IMR-90 (cell line): ENCODE measurements around the gene CD46. TPM values are rescaled to one million over a fixed set of nuclear protein-coding genes. Genes with fewer than 3 reads are reported as not detected.

Experiments used
- ATAC-seq: fragments of 200-7000 bp; cut with Tn5 transposase; 2 replicates; pipeline ENCODE4 v1.9.1; 2020; ENCODE audit warnings: low read depth, mild to moderate bottlenecking, moderate library complexity
- BruUV-seq: library from RNA; stranded (reverse); fragments of 400-500 nt; replicated peaks from 2 replicates; lab custom pipeline; 2021; lab: Mats Ljungman, UMichigan
- CTCF ChIA-PET: fragments of 300-600 bp; formaldehyde crosslinking; extraction: SDS; loops from one replicate; lab custom pipeline; 2021; ENCODE audit warnings: antibody characterized with exemption; lab: Yijun Ruan, JAX
- POLR2A ChIA-PET: fragments of 300-600 bp; sonication (Branson Sonifier 250); formaldehyde crosslinking; loops from one replicate; lab custom pipeline; 2022; ENCODE audit warnings: antibody characterized with exemption; ENCODE audit not compliant: unreplicated experiment; lab: Charles Lee
- DNase-seq: peaks from one replicate; pipeline ENCODE4 v3.0.0; 2013
- H2AFZ ChIP-seq: replicated peaks from 2 replicates; pipeline ENCODE3; 2013; ENCODE audit warnings: low read length, mild to moderate bottlenecking; ENCODE audit not compliant: poor library complexity
- H2AK5ac ChIP-seq: 2 replicates; pipeline ENCODE4 v1.6.1; 2013; ENCODE audit warnings: low read depth, low read length, inconsistent platforms
- H2AK9ac ChIP-seq: replicated peaks from 2 replicates; pipeline ENCODE3; 2013; ENCODE audit warnings: mild to moderate bottlenecking, low read depth, low read length, moderate library complexity; ENCODE audit not compliant: poor library complexity
- H2BK120ac ChIP-seq: 2 replicates; pipeline ENCODE4 v1.6.1; 2013; ENCODE audit warnings: low read depth, low read length, inconsistent platforms
- H2BK15ac ChIP-seq: 3 replicates; pipeline ENCODE4 v1.6.1; 2013; ENCODE audit warnings: low read depth, low read length, inconsistent platforms
- H2BK20ac ChIP-seq: 2 replicates; pipeline ENCODE4 v1.6.1; 2013; ENCODE audit warnings: low read depth, mild to moderate bottlenecking, inconsistent platforms, low read length, moderate library complexity
- H2BK5ac ChIP-seq: 2 replicates; pipeline ENCODE4 v1.6.1; 2013; ENCODE audit warnings: mild to moderate bottlenecking, low read depth, low read length, inconsistent platforms; ENCODE audit not compliant: poor library complexity, severe bottlenecking
- H3K14ac ChIP-seq: replicated peaks from 2 replicates; pipeline ENCODE4 v1.6.1; 2013; ENCODE audit warnings: low read depth, low read length, inconsistent platforms
- H3K18ac ChIP-seq: 2 replicates; pipeline ENCODE4 v1.6.1; 2013; ENCODE audit warnings: low read depth, low read length, control low read depth
- H3K23ac ChIP-seq: 2 replicates; pipeline ENCODE4 v1.6.1; 2013; ENCODE audit warnings: low read depth, low read length, inconsistent platforms
- H3K27ac ChIP-seq: 2 replicates; pipeline ENCODE4 v1.5.1; 2013; ENCODE audit warnings: mild to moderate bottlenecking, control low read depth, low read length; ENCODE audit not compliant: insufficient read depth
- H3K27me3 ChIP-seq: 2 replicates; pipeline ENCODE4 v1.6.1; 2013; ENCODE audit warnings: low read length; ENCODE audit not compliant: control insufficient read depth, insufficient read depth
- H3K36me3 ChIP-seq: 2 replicates; pipeline ENCODE4 v1.6.1; 2013; ENCODE audit warnings: low read length, mixed read lengths; ENCODE audit not compliant: control insufficient read depth, insufficient read depth
- H3K4ac ChIP-seq: 2 replicates; pipeline ENCODE4 v1.6.1; 2013; ENCODE audit warnings: low read depth, low read length, inconsistent platforms
- H3K4me1 ChIP-seq: 2 replicates; pipeline ENCODE4 v1.6.1; 2013; ENCODE audit warnings: low read length, mixed read lengths; ENCODE audit not compliant: control insufficient read depth, insufficient read depth
- H3K4me2 ChIP-seq: 2 replicates; pipeline ENCODE4 v1.6.1; 2013; ENCODE audit warnings: low read depth, mild to moderate bottlenecking, control low read depth, low read length, moderate library complexity
- H3K4me3 ChIP-seq: 2 replicates; pipeline ENCODE4 v1.5.1; 2013; ENCODE audit warnings: low read depth, mild to moderate bottlenecking, control low read depth, low read length, moderate library complexity; ENCODE audit not compliant: insufficient read depth
- H3K56ac ChIP-seq: 2 replicates; pipeline ENCODE4 v1.6.1; 2013; ENCODE audit warnings: low read length, inconsistent platforms; ENCODE audit not compliant: insufficient read depth; ENCODE audit errors: extremely low read depth
- H3K79me1 ChIP-seq, 2 experiments: 2 replicates each; pipeline ENCODE4 v1.6.1; 2013; ENCODE audit warnings: low read length in 2 of 2, inconsistent platforms in 1 of 2, low read depth in 1 of 2
- H3K9ac ChIP-seq: 2 replicates; pipeline ENCODE4 v1.6.1; 2013; ENCODE audit warnings: low read depth, low read length, control low read depth
- H3K9me1 ChIP-seq: 2 replicates; pipeline ENCODE4 v1.6.1; 2013; ENCODE audit warnings: low read length, inconsistent platforms; ENCODE audit not compliant: insufficient read depth
- H3K9me3 ChIP-seq: 2 replicates; pipeline ENCODE4 v1.6.1; 2013; ENCODE audit warnings: low read length; ENCODE audit not compliant: control insufficient read depth, insufficient read depth
- H4K20me1 ChIP-seq: 2 replicates; pipeline ENCODE4 v1.6.1; 2013; ENCODE audit warnings: low read length, inconsistent platforms; ENCODE audit not compliant: insufficient read depth
- H4K5ac ChIP-seq: 2 replicates; pipeline ENCODE4 v1.6.1; 2013; ENCODE audit warnings: mild to moderate bottlenecking, low read depth, low read length, control low read depth
- H4K8ac ChIP-seq, 2 experiments: 2 replicates each; pipeline ENCODE4 v1.6.1; 2013; ENCODE audit warnings: low read depth in 2 of 2, low read length in 2 of 2, control low read depth in 1 of 2, inconsistent platforms in 1 of 2
- H4K91ac ChIP-seq: 2 replicates; pipeline ENCODE4 v1.6.1; 2013; ENCODE audit warnings: low read depth, low read length, inconsistent platforms; ENCODE audit not compliant: insufficient read depth
- BHLHE40 ChIP-seq: fragments of 150-350 bp; IDR thresholded peaks from 2 replicates; pipeline ENCODE4 v1.6.1; 2016; ENCODE audit warnings: mild to moderate bottlenecking, low read depth, low read length
- CEBPB ChIP-seq: IDR thresholded peaks from 2 replicates; pipeline ENCODE4 v1.6.1; 2012; ENCODE audit warnings: low read depth, low read length, improper control_type of control experiment
- FOS ChIP-seq: fragments of 150-350 bp; IDR thresholded peaks from 2 replicates; pipeline ENCODE4 v1.6.1; 2016; ENCODE audit warnings: low read depth, low read length
- MAFK ChIP-seq: IDR thresholded peaks from 2 replicates; pipeline ENCODE4 v1.6.1; 2012; ENCODE audit warnings: low read depth, low read length, improper control_type of control experiment
- MAZ ChIP-seq: IDR thresholded peaks from 2 replicates; pipeline ENCODE4 v1.6.1; 2012; ENCODE audit warnings: low read depth, mild to moderate bottlenecking, low read length, improper control_type of control experiment, moderate library complexity, borderline replicate concordance
- POLR2A ChIP-seq: IDR thresholded peaks from 2 replicates; pipeline ENCODE4 v1.6.1; 2012; ENCODE audit warnings: mild to moderate bottlenecking, low read depth, low read length
- USF2 ChIP-seq: fragments of 150-350 bp; IDR thresholded peaks from 2 replicates; pipeline ENCODE4 v1.6.1; 2017; ENCODE audit warnings: mild to moderate bottlenecking, antibody characterized with exemption, low read length, low read depth
- WGBS, 2 experiments: methylation state at CpG; one replicate each; pipeline versions ENCODE4 v1.1.5 to v1.1.7; 2013; ENCODE audit warnings: missing lambda C conversion rate in 2 of 2; ENCODE audit not compliant: insufficient read length in 1 of 2; ENCODE audit errors: extremely low coverage in 2 of 2; 5-methylcytosine and 5-hydroxymethylcytosine counted together
- dilution Hi-C: fragments of 300-500 bp; cut with HindIII; formaldehyde crosslinking; loops from one replicate; pipeline ENCODE4 v1.14.3; 2018; ENCODE audit warnings: low sequenced_read_pairs; ENCODE audit not compliant: unreplicated experiment
- in situ Hi-C: fragments of 300-500 bp; cut with MboI; formaldehyde crosslinking; loops from 3 replicates; pipeline ENCODE4 v1.14.3; 2019; ENCODE audit warnings: low sequenced_read_pairs, inconsistent platforms, mixed read lengths
- intact Hi-C: fragments of 100-400 bp; cut with micrococcal nuclease; formaldehyde crosslinking; loops from 2 replicates; pipeline ENCODE4 v1.10.0; 2022
- polyA plus RNA-seq, 3 experiments: library from polyadenylated mRNA; depleted of rRNA; stranded (reverse); fragments of >200 nt; gene quantifications; 2 replicates each; pipeline ENCODE4 v1.2.3, GENCODE V29; 2012; ENCODE audit warnings: low replicate concordance in 1 of 3
- total RNA-seq: library from RNA; depleted of rRNA; stranded (reverse); fragments of >200 nt; gene quantifications from 2 replicates; pipeline ENCODE4 v1.2.3, GENCODE V29; 2012

Gene CD46
- total and polyA plus RNA-seq, 2 of the 4 experiments (the other 2 are of a cell fraction) = 37.1 to 82.0 TPM

- no peak overlapping the region for H4K91ac ChIP-seq
- no peak overlapping the region for H2BK5ac ChIP-seq
- no peak overlapping the region for H3K9ac ChIP-seq
- H3K4me3 ChIP-seq = no peak overlapping the region
- H3K4me1 ChIP-seq = no peaks in the 10 kb centered on the region; the same call in 1 of the 2 replicates
- peaks cover 3 to 21% of the 10 kb centered on the region in 2 experiments; a peak in 2 of 4 replicates for H3K79me1 ChIP-seq
- H3K36me3 ChIP-seq = no peaks in the 10 kb centered on the region
- H3K27me3 ChIP-seq = no peaks in the 10 kb centered on the region
- H3K18ac ChIP-seq = no peak overlapping the region
- no peak overlapping the region for H4K8ac ChIP-seq
- TF ChIP-seq FOS (no peak), MAZ (no peak), BHLHE40 (no peak), POLR2A (no peak), MAFK (no peak), CEBPB (no peak), USF2 (no peak)
- H2AK9ac ChIP-seq = no peak overlapping the region
- H3K14ac ChIP-seq = no peak overlapping the region
- BruUV-seq = no TSS peak
- H3K9me3 ChIP-seq = no peaks in the 10 kb centered on the region
- no peak overlapping the region for H3K27ac ChIP-seq
- peaks cover 4% of the 10 kb centered on the region for H3K9me1 ChIP-seq
- no peak overlapping the region for H2BK20ac ChIP-seq
- intact Hi-C loops (no loop called here), in situ Hi-C loops (no loop called here), dilution Hi-C loops (no loop called here)
- ATAC-seq (peak; percentile 64), DNase-seq (no peak)
- peak overlapping the region; percentile 2 for H2AFZ ChIP-seq
- H4K5ac ChIP-seq = no peak overlapping the region
- H2AK5ac ChIP-seq = no peak overlapping the region
- H4K20me1 ChIP-seq = no peaks in the 10 kb centered on the region
- no peak overlapping the region for H3K56ac ChIP-seq
- H3K4ac ChIP-seq = no peak overlapping the region
- 80% methylated on average over 1 of the region's 2 CpGs; no CpG with 5 or more reads in 1 of the 2 experiments for WGBS, 2 experiments
- ChIA-PET CTCF (interaction anchor here (1.0 to 1.3 kb wide), 2 partner anchors 29 to 157 kb away, joined by 3 to 5 read pairs; no protein-coding TSS in a partner anchor), POLR2A (no interaction called here)
- no peak overlapping the region for H3K23ac ChIP-seq
- H2BK15ac ChIP-seq = no peak overlapping the region
- H3K4me2 ChIP-seq = no peak overlapping the region
- no peak overlapping the region for H2BK120ac ChIP-seq
Observed at GRCh38 chr1:207840380-207840779, 88.5 kb downstream of the CD46 start.
